NCI-H2107 treated with DMSO at 0.1 percent for 48 hours (cell line): ENCODE measurements around the gene CKS1B.

Experiments used
- DNase-seq: peaks from one replicate; lab custom pipeline; 2025; ENCODE audit not compliant: unreplicated experiment; lab: John Stamatoyannopoulos, UW

CKS1B gene

GRCh38 chr1:154945962-154946850, 28.3 kb upstream of the CKS1B start:
- DNase-seq = no peak

GRCh38 chr1:154948079-154948478, 26.4 kb upstream of the CKS1B start:
- no peak for DNase-seq

- no peak for DNase-seq
Measured at GRCh38 chr1:154951901-154952657, 22.4 kb upstream of the CKS1B start.

GRCh38 chr1:154952664-154953063, 21.8 kb upstream of the CKS1B start:
- DNase-seq = no peak

- no peak for DNase-seq
Measured at GRCh38 chr1:154953611-154954038, 20.9 kb upstream of the CKS1B start.

- DNase-seq = no peak
Measured at GRCh38 chr1:154954541-154954940, 19.9 kb upstream of the CKS1B start.

GRCh38 chr1:154955039-154955717, 19.3 kb upstream of the CKS1B start:
- DNase-seq = peak; percentile 80

- DNase-seq = peak; percentile 93
Measured at GRCh38 chr1:154955718-154956543, 18.6 kb upstream of the CKS1B start, which contains the start of gene PBXIP1. TSS of gene PBXIP1 (minus strand) at chr1:154956099. CDS start at chr1:154953721, 2,378 bp downstream.

- DNase-seq = no peak
Measured at GRCh38 chr1:154956544-154956941, 17.9 kb upstream of the CKS1B start.

GRCh38 chr1:154957091-154957657, 17.3 kb upstream of the CKS1B start:
- DNase-seq = no peak

GRCh38 chr1:154958036-154958435, 16.4 kb upstream of the CKS1B start:
- no peak for DNase-seq

- DNase-seq = no peak
Measured at GRCh38 chr1:154958681-154959425, 15.6 kb upstream of the CKS1B start.

GRCh38 chr1:154959426-154959780, 15.1 kb upstream of the CKS1B start:
- no peak for DNase-seq

GRCh38 chr1:154960446-154961136, 13.9 kb upstream of the CKS1B start:
- no peak for DNase-seq

- peak; percentile 34 for DNase-seq
Measured at GRCh38 chr1:154961207-154962155, 13.0 kb upstream of the CKS1B start, which contains the start of gene PYGO2. TSS of gene PYGO2 (minus strand) at chr1:154961782. CDS start at chr1:154961576, 206 bp downstream.

- peak; percentile 28 for DNase-seq
Measured at GRCh38 chr1:154962156-154962749, 12.2 kb upstream of the CKS1B start.

GRCh38 chr1:154962795-154963330, 11.6 kb upstream of the CKS1B start:
- DNase-seq = no peak
